ENCODE data around the gene RALBP1.
"Not testable (repeated sequence)": the region's sequence is repeated elsewhere in the genome, so short reads cannot be mapped to it uniquely, and the experiment has no call there.

Gene RALBP1

GRCh38 chr18:9455718-9456511 is 19.4 kb upstream of the RALBP1 start:
- no peak for DNase-seq

DNA sequence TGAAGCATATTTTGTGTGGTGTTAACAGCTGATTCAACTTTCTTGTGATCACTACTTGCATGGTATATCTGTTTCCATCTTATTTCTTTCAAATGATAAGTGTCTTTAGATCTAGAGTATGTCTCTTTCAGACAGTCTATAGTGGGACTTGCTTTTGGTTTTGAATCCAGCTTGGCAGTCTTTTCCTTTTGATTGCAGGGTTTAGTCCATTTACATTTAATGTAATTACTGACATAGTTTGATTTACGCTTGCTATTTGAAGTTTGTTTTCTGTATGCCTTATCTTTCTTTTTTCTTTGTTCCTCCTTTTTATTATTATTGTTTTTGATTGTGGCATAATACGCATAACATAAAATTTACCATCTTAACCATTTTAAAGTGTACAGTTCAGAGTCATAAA is 9.2 kb upstream of the RALBP1 start:
- DNase-seq: no peak

DNA sequence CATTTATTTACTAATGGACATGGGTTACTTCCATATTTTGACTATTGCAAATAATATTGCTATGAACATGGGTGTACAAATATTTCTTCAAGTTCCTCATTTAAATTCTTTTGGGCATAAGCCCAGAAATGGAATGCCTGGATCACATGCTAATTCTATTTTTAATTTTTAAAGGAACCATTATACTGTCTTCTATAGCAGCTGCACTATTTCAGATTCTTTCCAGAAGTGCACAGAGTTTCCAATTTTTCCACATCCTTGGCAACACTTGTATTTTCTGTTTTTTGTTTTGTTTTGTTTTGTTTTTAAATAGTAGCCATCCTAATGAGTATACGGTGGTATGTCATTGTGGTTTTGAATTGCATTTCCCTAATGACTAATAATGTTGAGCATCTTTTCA is 8.5 kb upstream of the RALBP1 start:
- no peak for DNase-seq

GRCh38 chr18:9468998-9469397 is 6.3 kb upstream of the RALBP1 start:
- DNase-seq: no peak

- DNase-seq: no peak
These were observed 5.6 kb upstream of the RALBP1 start for GRCh38 chr18:9469685-9470084.

DNA sequence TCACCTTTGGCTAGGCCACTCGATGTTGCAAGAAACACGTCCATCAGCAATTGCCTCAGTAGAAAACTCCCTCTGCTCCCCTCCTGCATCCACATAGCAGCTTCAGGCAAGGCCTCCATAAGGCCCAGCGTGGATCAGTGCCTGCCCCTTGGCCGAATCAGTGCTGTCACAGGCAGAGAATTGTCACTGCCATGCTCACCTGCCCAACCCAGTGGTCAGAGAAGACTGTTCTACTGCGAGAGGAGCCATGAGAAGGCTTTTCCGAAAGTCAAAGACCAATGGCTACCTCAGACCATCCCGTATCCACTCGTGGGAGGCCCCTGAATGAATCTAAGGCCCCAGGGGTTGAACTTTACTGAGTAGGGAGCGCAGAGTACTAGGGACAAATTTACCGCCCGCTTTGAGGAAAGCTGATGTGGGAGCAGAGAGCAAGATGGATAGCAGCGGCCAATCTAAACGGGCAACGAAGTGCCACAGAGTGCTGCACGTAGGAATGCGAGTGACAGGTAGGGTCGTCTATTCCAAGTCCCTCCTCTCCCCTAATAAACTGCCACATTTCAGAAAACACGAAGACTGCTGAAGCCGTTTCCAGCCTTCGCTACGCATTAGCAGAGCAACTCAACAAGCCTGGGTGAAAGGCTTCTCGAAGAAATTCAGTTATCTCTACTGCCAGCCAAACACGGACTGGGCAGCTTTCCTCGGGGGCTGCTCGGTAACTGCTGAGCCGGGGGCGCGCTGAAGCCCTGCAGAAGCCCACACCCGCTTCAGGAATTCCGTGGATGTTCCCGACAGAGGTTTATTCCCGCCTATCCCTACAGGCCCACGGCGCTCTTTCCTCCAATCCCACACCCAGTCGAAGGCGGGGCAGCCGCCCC is 968 bp upstream of the RALBP1 start:
- no peak for DNase-seq

GRCh38 chr18:9475643-9476591 is 604 bp downstream of the RALBP1 start:
- DNase-seq: peak; percentile 87

GRCh38 chr18:9476949-9477348 is 1.6 kb downstream of the RALBP1 start:
- DNase-seq: not testable (repeated sequence)

- no peak for DNase-seq
These were observed 2.2 kb downstream of the RALBP1 start for GRCh38 chr18:9477509-9477908.

GRCh38 chr18:9478545-9478944 is 3.2 kb downstream of the RALBP1 start:
- DNase-seq: no peak

DNA sequence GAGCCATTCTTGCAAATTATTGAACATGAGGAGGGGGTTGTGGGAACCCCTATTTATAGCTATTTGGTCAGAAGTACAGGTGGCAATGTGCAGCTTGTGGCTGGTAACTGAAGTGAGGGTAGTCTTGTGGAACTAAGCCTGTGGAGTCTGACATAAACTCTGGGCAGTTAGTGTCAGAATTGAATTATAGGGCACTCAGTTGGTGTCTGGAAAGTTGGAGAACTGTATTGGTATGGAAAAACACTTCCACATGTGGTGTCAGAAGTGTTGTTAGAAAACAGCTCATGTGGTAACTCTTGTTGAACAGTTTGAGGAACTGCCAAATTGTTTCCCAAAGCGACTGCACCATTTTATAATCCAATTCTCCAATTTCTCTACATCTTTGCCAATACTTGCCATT is 7.5 kb downstream of the RALBP1 start:
- no peak for DNase-seq

DNA sequence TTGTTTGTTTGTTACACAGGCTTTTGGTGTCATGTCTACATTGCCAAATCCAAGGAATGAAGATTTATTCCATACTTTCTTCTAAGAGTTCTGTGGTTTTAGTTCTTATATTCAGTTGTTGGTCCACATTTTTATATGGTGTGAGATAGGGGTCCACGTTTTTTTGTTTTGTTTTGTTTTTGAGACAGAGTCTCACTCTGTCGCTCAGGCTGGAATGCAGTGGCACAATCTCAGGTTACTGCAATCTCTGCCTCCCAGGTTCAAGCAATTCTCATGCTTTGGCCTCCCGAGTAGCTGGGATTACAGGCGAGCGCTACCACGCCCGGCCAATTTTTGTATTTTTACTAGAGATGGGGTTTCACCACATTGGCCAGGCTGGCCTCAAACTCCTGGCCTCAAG is 8.2 kb downstream of the RALBP1 start:
- DNase-seq: no peak

GRCh38 chr18:9484856-9485255 is 9.5 kb downstream of the RALBP1 start:
- DNase-seq: not testable (repeated sequence)

- DNase-seq: no peak
These were observed 13.2 kb downstream of the RALBP1 start for GRCh38 chr18:9488538-9488937.

DNA sequence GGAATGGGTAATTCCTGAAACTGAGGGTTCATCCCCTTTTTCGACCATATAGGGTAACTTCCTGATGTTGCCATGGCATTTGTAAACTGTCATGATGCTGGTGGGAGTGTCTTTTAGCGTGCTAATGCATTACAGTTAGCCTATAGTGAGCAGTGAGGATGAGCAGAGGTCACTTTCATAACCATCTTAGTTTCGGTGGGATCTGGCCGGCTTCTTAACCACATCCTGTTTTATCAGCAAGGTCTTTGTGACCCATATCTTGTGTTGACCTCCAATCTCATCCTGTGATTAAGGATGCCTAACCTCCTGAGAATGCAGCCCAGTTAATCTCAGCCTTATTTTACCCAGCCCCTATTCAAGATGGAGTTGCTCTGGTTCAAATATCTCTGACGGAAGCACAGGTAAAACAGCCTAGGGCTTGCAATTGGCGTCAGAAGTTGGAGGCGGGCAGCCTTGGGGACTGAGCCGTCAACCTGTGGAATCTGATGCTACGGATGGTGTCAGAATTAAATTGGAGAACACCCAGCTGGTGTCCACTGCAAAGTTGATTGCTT is 19.5 kb downstream of the RALBP1 start:
- DNase-seq: no peak

- no peak for DNase-seq
These were observed 20.2 kb downstream of the RALBP1 start for GRCh38 chr18:9495465-9495864.

DNA sequence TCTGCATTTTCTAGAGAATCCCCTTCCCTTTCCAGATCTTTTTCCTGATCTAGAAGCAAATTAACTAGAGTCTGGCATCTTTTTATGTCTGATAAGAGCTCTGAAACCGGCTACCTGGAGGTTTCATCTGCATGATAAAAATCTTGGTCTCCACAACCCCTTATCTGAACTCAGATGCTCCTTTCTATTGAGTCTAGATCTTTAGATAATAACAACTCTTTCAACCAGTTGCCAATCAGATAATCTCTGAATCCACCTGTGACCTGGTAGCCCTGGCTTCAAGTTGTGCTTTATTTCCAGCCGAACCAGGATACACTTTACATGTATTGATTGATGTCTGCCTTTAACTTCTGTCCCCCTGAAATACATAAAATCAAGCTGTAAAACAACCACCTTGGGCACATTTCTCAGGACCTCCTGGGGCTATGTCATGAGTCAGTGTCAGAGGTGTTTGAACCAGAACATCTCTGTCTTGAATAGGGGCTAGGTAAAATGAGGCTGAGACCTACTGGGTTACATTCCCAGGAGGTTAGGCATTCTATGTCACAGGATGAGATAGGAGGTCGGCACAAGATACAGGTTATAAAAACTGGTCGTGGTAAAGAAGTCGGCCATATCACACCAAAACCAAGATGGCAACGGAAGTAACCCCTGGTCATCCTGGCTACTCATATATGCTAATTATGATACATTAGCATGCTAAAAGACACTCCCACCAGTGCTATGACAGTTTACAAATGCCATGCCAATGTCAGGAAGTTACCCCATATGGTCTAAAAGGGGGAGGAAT is 20.8 kb downstream of the RALBP1 start:
- no peak for DNase-seq

GRCh38 chr18:9506046-9506792 is 30.9 kb downstream of the RALBP1 start:
- no peak for DNase-seq

GRCh38 chr18:9507565-9508088 is 32.3 kb downstream of the RALBP1 start:
- DNase-seq: no peak

- DNase-seq: no peak
These were observed 33.2 kb downstream of the RALBP1 start for GRCh38 chr18:9508446-9509025.
